HepG2 (cell line): ENCODE measurements around the gene TEKT5.

Experiments used
- BHLHE40 ChIP-seq: IDR thresholded peaks from 2 replicates; pipeline ENCODE4 v1.6.1; 2011; ENCODE audit warnings: low read length, improper control_type of control experiment
- CBX1 ChIP-seq: IDR thresholded peaks from one replicate; pipeline ENCODE4 v1.6.1; 2016; ENCODE audit warnings: antibody characterized with exemption, low read depth
- CENPX ChIP-seq: sonication (generic); formaldehyde crosslinking; IDR thresholded peaks from 2 replicates; pipeline ENCODE4 v1.9.0; 2021; ENCODE audit warnings: mild to moderate bottlenecking, missing genetic modification reagents, moderate library complexity
- CREM ChIP-seq, 2 experiments: sonication (generic) in 1 of 2; formaldehyde crosslinking in 1 of 2; IDR thresholded peaks; 2 replicates each; pipeline versions ENCODE4 v1.4.0 to v1.6.1; 2016 to 2020; ENCODE audit warnings: antibody characterized with exemption in 1 of 2, mild to moderate bottlenecking in 1 of 2, missing genetic modification reagents in 1 of 2
- ETV6 ChIP-seq: sonication (generic); formaldehyde crosslinking; conservative IDR thresholded peaks from 2 replicates; pipeline ENCODE4 v1.4.0; 2020; ENCODE audit warnings: missing genetic modification reagents
- FOXK2 ChIP-seq: fragments of 450-650 bp; IDR thresholded peaks from 2 replicates; pipeline ENCODE4 v1.6.1; 2016
- KDM3A ChIP-seq: IDR thresholded peaks from 2 replicates; pipeline ENCODE4 v1.6.1; 2018; ENCODE audit warnings: low read depth, missing compliant biosample characterization
- POLR2A ChIP-seq, 2 experiments: IDR thresholded peaks; 2 replicates each; pipeline ENCODE4 v1.6.1; 2011; ENCODE audit warnings: low read depth in 2 of 2, low read length in 2 of 2, mild to moderate bottlenecking in 1 of 2, moderate library complexity in 1 of 2; ENCODE audit not compliant: insufficient read depth in 1 of 2
- REPIN1 ChIP-seq: sonication (generic); formaldehyde crosslinking; IDR thresholded peaks from 2 replicates; pipeline ENCODE4 v1.8.0; 2022; ENCODE audit warnings: missing genetic modification reagents, low read depth, mild to moderate bottlenecking, borderline replicate concordance
- TF ChIP-seq, protein P1 (sequence below): sonication (generic); formaldehyde crosslinking; IDR thresholded peaks from 2 replicates; pipeline ENCODE4 v1.5.0; 2020; ENCODE audit warnings: mild to moderate bottlenecking, missing genetic modification reagents, moderate library complexity
- TF ChIP-seq, protein P2 (sequence below): sonication (generic); formaldehyde crosslinking; IDR thresholded peaks from 2 replicates; pipeline ENCODE4 v1.9.0; 2021; ENCODE audit warnings: missing genetic modification reagents, borderline replicate concordance
- TF ChIP-seq, protein P3 (sequence below): sonication (generic); formaldehyde crosslinking; IDR thresholded peaks from 2 replicates; pipeline ENCODE4 v1.5.0; 2020; ENCODE audit warnings: missing genetic modification reagents, mild to moderate bottlenecking, borderline replicate concordance

DNA sequence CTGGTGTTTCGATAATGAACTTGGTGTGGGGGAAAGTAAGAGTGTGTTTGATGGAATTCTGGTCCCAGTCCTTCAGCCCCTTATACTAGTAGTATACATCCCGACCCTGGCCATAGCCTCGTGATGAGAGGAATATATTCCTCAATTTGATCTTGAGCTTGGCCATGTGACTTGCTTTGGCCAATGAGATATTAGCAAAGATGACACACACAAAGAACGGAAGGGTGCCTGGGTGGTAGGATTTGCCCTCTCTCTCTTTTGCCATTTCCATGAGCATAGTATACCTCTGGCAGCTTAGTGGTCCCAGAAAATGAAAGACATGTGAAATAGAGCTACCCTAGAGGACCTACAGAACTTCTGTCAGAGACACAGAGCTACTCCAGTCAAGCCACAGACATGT is 111.5 kb downstream of the TEKT5 start:
- TF ChIP-seq REPIN1: no peak
- no peak for TF ChIP-seq BHLHE40
- no peak for TF ChIP-seq ETV6 (CRISPR knock-in tag)
- TF ChIP-seq, protein P1, sequence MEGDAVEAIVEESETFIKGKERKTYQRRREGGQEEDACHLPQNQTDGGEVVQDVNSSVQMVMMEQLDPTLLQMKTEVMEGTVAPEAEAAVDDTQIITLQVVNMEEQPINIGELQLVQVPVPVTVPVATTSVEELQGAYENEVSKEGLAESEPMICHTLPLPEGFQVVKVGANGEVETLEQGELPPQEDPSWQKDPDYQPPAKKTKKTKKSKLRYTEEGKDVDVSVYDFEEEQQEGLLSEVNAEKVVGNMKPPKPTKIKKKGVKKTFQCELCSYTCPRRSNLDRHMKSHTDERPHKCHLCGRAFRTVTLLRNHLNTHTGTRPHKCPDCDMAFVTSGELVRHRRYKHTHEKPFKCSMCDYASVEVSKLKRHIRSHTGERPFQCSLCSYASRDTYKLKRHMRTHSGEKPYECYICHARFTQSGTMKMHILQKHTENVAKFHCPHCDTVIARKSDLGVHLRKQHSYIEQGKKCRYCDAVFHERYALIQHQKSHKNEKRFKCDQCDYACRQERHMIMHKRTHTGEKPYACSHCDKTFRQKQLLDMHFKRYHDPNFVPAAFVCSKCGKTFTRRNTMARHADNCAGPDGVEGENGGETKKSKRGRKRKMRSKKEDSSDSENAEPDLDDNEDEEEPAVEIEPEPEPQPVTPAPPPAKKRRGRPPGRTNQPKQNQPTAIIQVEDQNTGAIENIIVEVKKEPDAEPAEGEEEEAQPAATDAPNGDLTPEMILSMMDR (CRISPR knock-in tag): no peak
- no peak for TF ChIP-seq CENPX (CRISPR knock-in tag)
- no peak for TF ChIP-seq CBX1
- no peak for TF ChIP-seq CREM (IDR thresholded peaks at IDR 0.05)
- no peak for TF ChIP-seq CREM (CRISPR knock-in tag; IDR thresholded peaks at IDR 0.05)
- TF ChIP-seq, protein P2, sequence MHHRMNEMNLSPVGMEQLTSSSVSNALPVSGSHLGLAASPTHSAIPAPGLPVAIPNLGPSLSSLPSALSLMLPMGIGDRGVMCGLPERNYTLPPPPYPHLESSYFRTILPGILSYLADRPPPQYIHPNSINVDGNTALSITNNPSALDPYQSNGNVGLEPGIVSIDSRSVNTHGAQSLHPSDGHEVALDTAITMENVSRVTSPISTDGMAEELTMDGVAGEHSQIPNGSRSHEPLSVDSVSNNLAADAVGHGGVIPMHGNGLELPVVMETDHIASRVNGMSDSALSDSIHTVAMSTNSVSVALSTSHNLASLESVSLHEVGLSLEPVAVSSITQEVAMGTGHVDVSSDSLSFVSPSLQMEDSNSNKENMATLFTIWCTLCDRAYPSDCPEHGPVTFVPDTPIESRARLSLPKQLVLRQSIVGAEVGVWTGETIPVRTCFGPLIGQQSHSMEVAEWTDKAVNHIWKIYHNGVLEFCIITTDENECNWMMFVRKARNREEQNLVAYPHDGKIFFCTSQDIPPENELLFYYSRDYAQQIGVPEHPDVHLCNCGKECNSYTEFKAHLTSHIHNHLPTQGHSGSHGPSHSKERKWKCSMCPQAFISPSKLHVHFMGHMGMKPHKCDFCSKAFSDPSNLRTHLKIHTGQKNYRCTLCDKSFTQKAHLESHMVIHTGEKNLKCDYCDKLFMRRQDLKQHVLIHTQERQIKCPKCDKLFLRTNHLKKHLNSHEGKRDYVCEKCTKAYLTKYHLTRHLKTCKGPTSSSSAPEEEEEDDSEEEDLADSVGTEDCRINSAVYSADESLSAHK (CRISPR knock-in tag): no peak
- TF ChIP-seq KDM3A (CRISPR knock-in tag): no peak
- no peak for TF ChIP-seq POLR2A (IDR thresholded peaks at IDR 0.05; ENCODE audit: insufficient read depth in 1 of 2, low read depth in 2 of 2, low read length in 2 of 2)
- no peak for TF ChIP-seq FOXK2
- TF ChIP-seq, protein P3, sequence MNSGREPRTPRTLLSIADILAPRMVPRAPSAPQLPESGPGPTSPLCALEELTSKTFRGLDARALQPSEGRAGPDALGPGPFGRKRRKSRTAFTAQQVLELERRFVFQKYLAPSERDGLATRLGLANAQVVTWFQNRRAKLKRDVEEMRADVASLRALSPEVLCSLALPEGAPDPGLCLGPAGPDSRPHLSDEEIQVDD (CRISPR knock-in tag): no peak
